Loucy (cell line): ENCODE measurements around the gene CCL26.

Experiments used
- EZH2phosphoT487 ChIP-seq: fragments of 200-600 bp; IDR thresholded peaks from 2 replicates; pipeline ENCODE4 v1.6.1; 2018; ENCODE audit warnings: antibody characterized with exemption, mild to moderate bottlenecking, moderate library complexity, borderline replicate concordance
- TF ChIP-seq, protein P1 (sequence below): fragments of 200-600 bp; sonication (generic); conservative IDR thresholded peaks from 2 replicates; pipeline ENCODE4 v1.5.1; 2014; ENCODE audit warnings: mild to moderate bottlenecking, antibody characterized with exemption, low read length

GRCh38 chr7:75818472-75818871, 46.5 kb upstream of the CCL26 start:
- TF ChIP-seq, protein P1, sequence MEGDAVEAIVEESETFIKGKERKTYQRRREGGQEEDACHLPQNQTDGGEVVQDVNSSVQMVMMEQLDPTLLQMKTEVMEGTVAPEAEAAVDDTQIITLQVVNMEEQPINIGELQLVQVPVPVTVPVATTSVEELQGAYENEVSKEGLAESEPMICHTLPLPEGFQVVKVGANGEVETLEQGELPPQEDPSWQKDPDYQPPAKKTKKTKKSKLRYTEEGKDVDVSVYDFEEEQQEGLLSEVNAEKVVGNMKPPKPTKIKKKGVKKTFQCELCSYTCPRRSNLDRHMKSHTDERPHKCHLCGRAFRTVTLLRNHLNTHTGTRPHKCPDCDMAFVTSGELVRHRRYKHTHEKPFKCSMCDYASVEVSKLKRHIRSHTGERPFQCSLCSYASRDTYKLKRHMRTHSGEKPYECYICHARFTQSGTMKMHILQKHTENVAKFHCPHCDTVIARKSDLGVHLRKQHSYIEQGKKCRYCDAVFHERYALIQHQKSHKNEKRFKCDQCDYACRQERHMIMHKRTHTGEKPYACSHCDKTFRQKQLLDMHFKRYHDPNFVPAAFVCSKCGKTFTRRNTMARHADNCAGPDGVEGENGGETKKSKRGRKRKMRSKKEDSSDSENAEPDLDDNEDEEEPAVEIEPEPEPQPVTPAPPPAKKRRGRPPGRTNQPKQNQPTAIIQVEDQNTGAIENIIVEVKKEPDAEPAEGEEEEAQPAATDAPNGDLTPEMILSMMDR: no peak
- no peak for TF ChIP-seq EZH2phosphoT487
